Activated CD8-positive, alpha-beta memory T cell treated with anti-CD3 and anti-CD28 coated beads, Interleukin-2, amount 50 U/mL, for 1 hour (primary cell): ENCODE data around the gene SPRN.
"Not testable (repeated sequence)": the region's sequence is repeated elsewhere in the genome, so short reads cannot be mapped to it uniquely, and the experiment has no call there.

ENCODE experiments used
- DNase-seq: peaks from one replicate; pipeline ENCODE4 v3.0.0-alpha.2; 2020; ENCODE audit errors: extremely low read depth

Gene SPRN

GRCh38 chr10:133424601-133425000 is at the start of gene SPRN:
Gene SPRN, minus strand, starts transcription at chr10:133424625. Its CDS starts 944 bp downstream, at chr10:133423681.
- DNase-seq: not testable (repeated sequence)

- DNase-seq: no peak
Observed at GRCh38 chr10:133474027-133474426, 49.6 kb upstream of the SPRN start.

GRCh38 chr10:133473270-133473669 is 48.8 kb upstream of the SPRN start:
- no peak for DNase-seq

GRCh38 chr10:133471300-133472109 is 47.1 kb upstream of the SPRN start:
- DNase-seq: no peak

GRCh38 chr10:133469205-133469604 is 44.8 kb upstream of the SPRN start:
- DNase-seq: not testable (repeated sequence)

- DNase-seq: no peak
Observed at GRCh38 chr10:133467286-133467911, 43.0 kb upstream of the SPRN start.

GRCh38 chr10:133466683-133467275 is 42.4 kb upstream of the SPRN start:
- DNase-seq: no peak

- no peak for DNase-seq
Observed at GRCh38 chr10:133465950-133466474, 41.6 kb upstream of the SPRN start.

- no peak for DNase-seq
Observed at GRCh38 chr10:133465191-133465949, 40.9 kb upstream of the SPRN start.

- no peak for DNase-seq
Observed at GRCh38 chr10:133464582-133465031, 40.2 kb upstream of the SPRN start.

GRCh38 chr10:133462512-133463305 is 38.3 kb upstream of the SPRN start:
- DNase-seq: no peak

- no peak for DNase-seq
Observed at GRCh38 chr10:133461841-133462240, 37.4 kb upstream of the SPRN start.

- DNase-seq: no peak
Observed at GRCh38 chr10:133461027-133461426, 36.6 kb upstream of the SPRN start.

- no peak for DNase-seq
Observed at GRCh38 chr10:133460208-133460769, 35.9 kb upstream of the SPRN start.

- DNase-seq: no peak
Observed at GRCh38 chr10:133459454-133460207, 35.2 kb upstream of the SPRN start.

GRCh38 chr10:133458710-133459453 is 34.5 kb upstream of the SPRN start:
- no peak for DNase-seq

- no peak for DNase-seq
Observed at GRCh38 chr10:133458021-133458709, 33.7 kb upstream of the SPRN start.

- no peak for DNase-seq
Observed at GRCh38 chr10:133457100-133457841, 32.8 kb upstream of the SPRN start.
